ENCODE measurements around the gene ARTN.

The ARTN gene

DNA sequence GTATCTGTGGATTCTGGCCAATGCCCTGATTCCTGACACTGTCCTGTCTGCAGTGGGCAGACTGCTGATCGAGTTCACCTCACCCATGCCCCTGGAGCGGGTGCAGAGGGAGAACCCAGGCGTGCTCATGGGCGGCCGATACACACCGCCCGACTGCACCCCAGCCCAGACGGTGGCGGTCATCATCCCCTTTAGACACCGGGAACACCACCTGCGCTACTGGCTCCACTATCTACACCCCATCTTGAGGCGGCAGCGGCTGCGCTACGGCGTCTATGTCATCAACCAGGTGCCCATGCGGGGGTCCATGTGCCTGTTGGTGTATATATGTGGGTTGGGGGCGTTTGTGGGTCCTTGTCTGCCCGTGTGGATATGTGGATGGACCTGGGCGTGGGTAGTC is 48.0 kb downstream of the ARTN start:
- TF ChIP-seq YY1 (IDR thresholded peaks at IDR 0.05; ENCODE audit: low read depth) (no peak), TEAD4 (IDR thresholded peaks at IDR 0.05) (no peak), ZBTB7A (IDR thresholded peaks at IDR 0.05; ENCODE audit: low read depth) (no peak), FOXM1 (IDR thresholded peaks at IDR 0.05; ENCODE audit: borderline replicate concordance, low read depth) (no peak), RAD21 (IDR thresholded peaks at IDR 0.05; ENCODE audit: low read depth) (no peak), TAF1 (IDR thresholded peaks at IDR 0.05; ENCODE audit: low read depth) (no peak), MAX (IDR thresholded peaks at IDR 0.05) (no peak)

DNA sequence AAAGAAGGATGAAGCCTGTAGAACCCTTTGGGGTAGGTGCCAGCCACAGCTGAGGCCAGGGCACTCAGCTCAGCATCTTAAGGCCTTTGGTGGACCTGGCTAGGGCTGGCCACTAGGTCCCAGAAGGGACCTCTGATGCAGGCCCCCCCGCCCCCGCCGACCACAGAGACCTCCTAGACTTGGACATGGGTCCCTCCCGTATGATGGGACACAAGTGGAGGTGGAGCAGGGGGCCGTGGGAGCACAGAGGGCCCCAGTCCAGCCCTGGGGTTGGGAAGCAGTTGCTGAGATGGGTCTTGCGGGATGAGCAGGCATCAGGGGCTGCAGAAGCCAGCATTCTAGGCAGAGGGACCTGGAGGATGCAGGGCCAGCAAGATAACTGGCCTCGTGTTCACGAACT is 48.6 kb downstream of the ARTN start:
- TF ChIP-seq ZBTB7A (IDR thresholded peaks at IDR 0.05; ENCODE audit: low read depth) (no peak), USF1 (IDR thresholded peaks at IDR 0.05) (no peak), CEBPB (IDR thresholded peaks at IDR 0.05) (no peak), NFIC (IDR thresholded peaks at IDR 0.05) (no peak), TAF1 (IDR thresholded peaks at IDR 0.05; ENCODE audit: low read depth) (no peak), CREB1 (IDR thresholded peaks at IDR 0.05; ENCODE audit: low read depth) (no peak), EGR1 (IDR thresholded peaks at IDR 0.05) (no peak)

DNA sequence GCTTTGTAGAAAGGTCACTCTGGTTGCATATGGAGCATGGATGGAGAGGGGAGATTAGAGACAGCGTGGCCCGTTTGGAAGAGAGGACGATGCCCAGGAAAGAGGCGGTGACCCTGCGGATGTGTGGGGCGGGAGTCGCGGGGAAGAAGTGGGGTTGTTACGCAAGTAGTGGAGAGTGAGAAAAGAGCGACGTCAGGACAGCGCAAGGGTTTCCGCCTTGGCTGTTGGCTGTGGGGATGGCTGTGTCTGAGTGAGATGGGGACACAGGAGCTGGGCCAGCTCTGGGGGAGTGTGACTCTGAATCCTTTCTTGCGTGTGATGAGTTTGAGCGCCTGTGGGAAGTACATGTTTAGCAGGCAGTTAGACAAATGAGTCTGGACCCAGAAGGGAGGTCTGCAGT is 49.2 kb downstream of the ARTN start:
- TF ChIP-seq USF1 (IDR thresholded peaks at IDR 0.05) (no peak), CEBPB (IDR thresholded peaks at IDR 0.05) (no peak), MAX (IDR thresholded peaks at IDR 0.05) (no peak), YY1 (IDR thresholded peaks at IDR 0.05; ENCODE audit: low read depth) (no peak), TAF1 (IDR thresholded peaks at IDR 0.05; ENCODE audit: low read depth) (no peak), FOXM1 (IDR thresholded peaks at IDR 0.05; ENCODE audit: borderline replicate concordance, low read depth) (no peak), TEAD4 (IDR thresholded peaks at IDR 0.05) (no peak)

GRCh38 chr1:43983253-43983899 is 49.8 kb downstream of the ARTN start:
- TF ChIP-seq RAD21 (IDR thresholded peaks at IDR 0.05; ENCODE audit: low read depth) (no peak), TAF1 (IDR thresholded peaks at IDR 0.05; ENCODE audit: low read depth) (no peak), ZBTB7A (IDR thresholded peaks at IDR 0.05; ENCODE audit: low read depth) (no peak)

DNA sequence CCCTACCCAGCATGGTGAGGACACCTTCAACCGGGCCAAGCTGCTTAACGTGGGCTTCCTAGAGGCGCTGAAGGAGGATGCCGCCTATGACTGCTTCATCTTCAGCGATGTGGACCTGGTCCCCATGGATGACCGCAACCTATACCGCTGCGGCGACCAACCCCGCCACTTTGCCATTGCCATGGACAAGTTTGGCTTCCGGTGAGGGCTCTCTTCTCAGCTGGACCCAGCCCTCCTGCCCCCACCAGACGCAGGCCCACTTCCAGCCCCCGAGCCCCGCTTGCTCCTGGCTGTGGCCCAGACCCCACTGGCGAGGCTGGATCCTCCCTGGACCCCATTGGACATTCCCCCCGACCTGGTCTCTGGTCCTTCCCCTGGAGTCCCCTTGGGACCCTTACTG is 51.3 kb downstream of the ARTN start:
- TF ChIP-seq NFIC (IDR thresholded peaks at IDR 0.05) (no peak), CREB1 (IDR thresholded peaks at IDR 0.05; ENCODE audit: low read depth) (no peak), TEAD4 (IDR thresholded peaks at IDR 0.05) (no peak), YY1 (IDR thresholded peaks at IDR 0.05; ENCODE audit: low read depth) (no peak), REST (IDR thresholded peaks at IDR 0.05; ENCODE audit: low read depth) (no peak), USF1 (IDR thresholded peaks at IDR 0.05) (no peak), EP300 (IDR thresholded peaks at IDR 0.05; ENCODE audit: borderline replicate concordance) (no peak), ZBTB7A (IDR thresholded peaks at IDR 0.05; ENCODE audit: low read depth) (no peak)

- no peak for TF ChIP-seq TCF12 (IDR thresholded peaks at IDR 0.05; ENCODE audit: low read depth)
- TF ChIP-seq CEBPB (IDR thresholded peaks at IDR 0.05), result no peak
- no peak for TF ChIP-seq USF1 (IDR thresholded peaks at IDR 0.05)
- no peak for TF ChIP-seq TEAD4 (IDR thresholded peaks at IDR 0.05)
- no peak for TF ChIP-seq CREB1 (IDR thresholded peaks at IDR 0.05; ENCODE audit: low read depth)
- no peak for TF ChIP-seq YY1 (IDR thresholded peaks at IDR 0.05; ENCODE audit: low read depth)
- TF ChIP-seq REST (IDR thresholded peaks at IDR 0.05; ENCODE audit: low read depth), result no peak
- no peak for TF ChIP-seq EP300 (IDR thresholded peaks at IDR 0.05; ENCODE audit: borderline replicate concordance)
- no peak for TF ChIP-seq EGR1 (IDR thresholded peaks at IDR 0.05)
- TF ChIP-seq NFIC (IDR thresholded peaks at IDR 0.05), result no peak
- no peak for TF ChIP-seq TAF1 (IDR thresholded peaks at IDR 0.05; ENCODE audit: low read depth)
- no peak for TF ChIP-seq FOXM1 (IDR thresholded peaks at IDR 0.05; ENCODE audit: borderline replicate concordance, low read depth)
- no peak for TF ChIP-seq MAX (IDR thresholded peaks at IDR 0.05)
- no peak for TF ChIP-seq ZBTB7A (IDR thresholded peaks at IDR 0.05; ENCODE audit: low read depth)
- no peak for TF ChIP-seq RAD21 (IDR thresholded peaks at IDR 0.05; ENCODE audit: low read depth)
Measured at GRCh38 chr1:43985984-43986595, 52.5 kb downstream of the ARTN start.
